Tibial nerve (tissue), 4 donors: ENCODE measurements around the gene PLAAT3. TPM values are rescaled to one million over a fixed set of nuclear protein-coding genes. Genes with fewer than 3 reads are reported as not detected.
"Not testable (repeated sequence)": the region's sequence is repeated elsewhere in the genome, so short reads cannot be mapped to it uniquely, and the experiment has no call there.

ENCODE experiments used
- DNase-seq, 2 donors: peaks; one replicate each; pipeline ENCODE4 v3.0.0-alpha.2; 2019; ENCODE audit warnings: low spot score in 2 of 2
- H3K27ac ChIP-seq, 4 donors: fragments of 200-600 bp; sonication (generic) in 3 of 4; one replicate each; pipeline ENCODE4 v1.5.1; 2017 to 2019; ENCODE audit warnings: mild to moderate bottlenecking in 1 of 4
- H3K27me3 ChIP-seq, 2 donors: fragments of 200-600 bp; sonication (generic) in 1 of 2; one replicate each; pipeline versions ENCODE4 v1.5.1 to v1.6.0; 2017 to 2019
- H3K36me3 ChIP-seq, 3 donors: fragments of 200-600 bp; sonication (generic); one replicate each; pipeline ENCODE4 v1.5.1; 2018 to 2019
- H3K4me1 ChIP-seq, 4 donors: fragments of 200-600 bp; sonication (generic) in 3 of 4; one replicate each; pipeline ENCODE4 v1.5.1; 2017 to 2019
- H3K4me3 ChIP-seq, 4 donors: fragments of 200-600 bp; sonication (generic) in 3 of 4; one replicate each; pipeline ENCODE4 v1.5.1; 2017 to 2019; ENCODE audit warnings: mild to moderate bottlenecking in 1 of 4, moderate library complexity in 1 of 4
- H3K9me3 ChIP-seq, 4 donors: fragments of 200-600 bp; sonication (generic) in 3 of 4; one replicate each; pipeline ENCODE4 v1.5.1; 2017 to 2019
- EP300 ChIP-seq, 2 donors: sonication (generic); formaldehyde crosslinking; IDR thresholded peaks; one replicate each; pipeline ENCODE4 v1.6.1; 2017; ENCODE audit warnings: antibody characterized with exemption in 2 of 2, mild to moderate bottlenecking in 1 of 2
- POLR2A ChIP-seq, 2 donors: fragments of 450-650 bp; IDR thresholded peaks; one replicate each; pipeline ENCODE4 v1.6.1; 2017; ENCODE audit warnings: antibody characterized with exemption in 2 of 2, mild to moderate bottlenecking in 2 of 2, moderate library complexity in 2 of 2
- WGBS, 2 donors: methylation state at CpG; one replicate each; pipeline ENCODE4 v1.1.5; 2018; 5-methylcytosine and 5-hydroxymethylcytosine counted together
- total RNA-seq, 4 donors: library from RNA; depleted of rRNA; stranded (reverse); fragments of >200 nt; gene quantifications; one replicate each; pipeline ENCODE4 v1.1.0, GENCODE V29; 2016
- TF ChIP-seq, protein P1 (sequence below), 5 experiments: fragments of 200-600 bp in 3 of 5; fragments of 450-650 bp in 2 of 5; sonication (generic) in 3 of 5; IDR thresholded peaks; one replicate each; pipeline ENCODE4 v1.5.1; 2016 to 2019; ENCODE audit warnings: antibody characterized with exemption in 5 of 5, mild to moderate bottlenecking in 3 of 5, moderate library complexity in 2 of 5

The PLAAT3 gene
- total RNA-seq, 4 donors from 2014 or later = 140 to 185 (median 157) TPM

DNA sequence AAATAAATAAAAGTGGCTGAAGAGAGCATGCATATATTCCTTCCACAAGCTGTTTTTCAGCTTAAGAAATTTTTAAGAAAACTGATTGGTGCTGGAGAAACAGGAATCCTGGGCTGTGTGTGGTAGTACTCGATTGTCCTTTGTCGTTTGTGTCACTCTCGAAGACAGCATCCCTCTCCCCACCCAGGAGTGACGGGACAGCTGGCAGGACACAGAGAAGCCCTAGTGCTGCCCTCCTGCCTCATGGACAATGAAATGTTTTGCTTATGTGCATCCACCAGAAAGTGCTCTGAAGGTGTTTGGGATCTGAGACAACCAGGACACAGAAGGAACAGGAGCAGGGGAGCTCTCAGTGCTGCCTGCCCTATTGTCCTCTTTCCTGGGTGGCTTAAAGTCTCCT is 64.8 kb downstream of the PLAAT3 start:
- DNase-seq = no peak
- Histone ChIP-seq H3K4me1 (peaks cover 0 to 11% (median 8%) of the 10 kb centered on the region in 4 donors), H3K9me3 (no peaks in the 10 kb centered on the region), H3K36me3 (peaks cover 0 to 38% (median 0%) of the 10 kb centered on the region in 3 donors), H3K27me3 (no peaks in the 10 kb centered on the region), H3K4me3 (no peak overlapping the region), H3K27ac (no peak overlapping the region)
- TF ChIP-seq EP300 (IDR thresholded peaks at IDR 0.05) (no peak), POLR2A (IDR thresholded peaks at IDR 0.05) (no peak)
- TF ChIP-seq, protein P1, sequence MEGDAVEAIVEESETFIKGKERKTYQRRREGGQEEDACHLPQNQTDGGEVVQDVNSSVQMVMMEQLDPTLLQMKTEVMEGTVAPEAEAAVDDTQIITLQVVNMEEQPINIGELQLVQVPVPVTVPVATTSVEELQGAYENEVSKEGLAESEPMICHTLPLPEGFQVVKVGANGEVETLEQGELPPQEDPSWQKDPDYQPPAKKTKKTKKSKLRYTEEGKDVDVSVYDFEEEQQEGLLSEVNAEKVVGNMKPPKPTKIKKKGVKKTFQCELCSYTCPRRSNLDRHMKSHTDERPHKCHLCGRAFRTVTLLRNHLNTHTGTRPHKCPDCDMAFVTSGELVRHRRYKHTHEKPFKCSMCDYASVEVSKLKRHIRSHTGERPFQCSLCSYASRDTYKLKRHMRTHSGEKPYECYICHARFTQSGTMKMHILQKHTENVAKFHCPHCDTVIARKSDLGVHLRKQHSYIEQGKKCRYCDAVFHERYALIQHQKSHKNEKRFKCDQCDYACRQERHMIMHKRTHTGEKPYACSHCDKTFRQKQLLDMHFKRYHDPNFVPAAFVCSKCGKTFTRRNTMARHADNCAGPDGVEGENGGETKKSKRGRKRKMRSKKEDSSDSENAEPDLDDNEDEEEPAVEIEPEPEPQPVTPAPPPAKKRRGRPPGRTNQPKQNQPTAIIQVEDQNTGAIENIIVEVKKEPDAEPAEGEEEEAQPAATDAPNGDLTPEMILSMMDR (IDR thresholded peaks at IDR 0.05) = no peak
- 40 to 54% methylated on average over 4 of the region's 4 CpGs for WGBS, 2 donors

DNA sequence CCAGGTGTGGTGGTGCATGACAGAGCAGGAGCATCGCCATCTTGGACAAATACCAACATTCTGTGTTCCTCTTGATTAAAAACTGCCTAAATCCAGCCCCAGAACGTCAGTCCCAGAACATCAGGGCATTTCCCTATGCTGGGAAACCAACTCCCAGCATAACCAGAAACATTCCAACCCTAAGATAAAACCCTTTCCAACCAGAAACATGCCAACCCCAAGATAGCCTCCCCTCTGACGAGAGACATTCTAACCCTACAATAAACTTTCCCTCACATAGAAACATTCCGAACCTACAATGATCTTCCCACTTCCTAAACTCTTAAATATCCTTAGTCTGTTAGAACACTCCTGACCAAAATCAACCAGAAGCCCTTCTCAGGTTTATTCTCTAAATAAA is 66.1 kb downstream of the PLAAT3 start:
- Histone ChIP-seq H3K27ac (no peak overlapping the region), H3K9me3 (no peaks in the 10 kb centered on the region), H3K27me3 (no peaks in the 10 kb centered on the region), H3K4me1 (peaks cover 0 to 5% (median 2%) of the 10 kb centered on the region in 4 donors), H3K36me3 (peaks cover 0 to 48% (median 0%) of the 10 kb centered on the region in 3 donors), H3K4me3 (no peak overlapping the region)
- TF ChIP-seq, protein P1 (IDR thresholded peaks at IDR 0.05) = no peak
- TF ChIP-seq EP300 (IDR thresholded peaks at IDR 0.05) = no peak
- no peak for TF ChIP-seq POLR2A (IDR thresholded peaks at IDR 0.05)
- 81 to 82% methylated on average over 4 of the region's 4 CpGs for WGBS, 2 donors
- DNase-seq = no peak

DNA sequence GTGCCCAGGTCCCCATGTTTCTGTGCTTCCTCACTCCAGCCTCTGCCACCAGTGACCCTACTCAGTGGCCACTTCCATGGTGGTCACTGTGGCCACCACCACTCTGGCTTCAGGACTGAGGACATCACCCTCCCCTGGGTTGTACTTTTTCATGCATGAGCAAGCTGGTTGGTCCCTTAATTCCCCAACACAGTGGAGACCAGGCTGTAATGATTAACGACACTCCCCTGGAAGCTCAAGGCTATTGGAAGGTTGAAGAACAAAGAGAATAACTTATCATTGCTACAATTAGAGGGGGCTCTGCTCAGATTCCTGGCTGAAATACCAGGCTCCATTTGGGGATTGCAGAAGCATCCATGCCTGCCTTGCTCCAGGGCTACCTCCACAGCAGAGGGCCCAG is 67.2 kb downstream of the PLAAT3 start:
- peaks cover 0 to 50% (median 0%) of the 10 kb centered on the region in 3 donors for H3K36me3 ChIP-seq
- TF ChIP-seq, protein P1 (IDR thresholded peaks at IDR 0.05) = no peak
- TF ChIP-seq EP300 (IDR thresholded peaks at IDR 0.05) (no peak), POLR2A (IDR thresholded peaks at IDR 0.05) (no peak)
- H3K9me3 ChIP-seq = no peaks in the 10 kb centered on the region
- WGBS, 2 donors = 69 to 80% methylated on average over 1 of the region's 1 CpG
- no peak for DNase-seq
- H3K4me3 ChIP-seq = no peak overlapping the region
- peaks cover 0 to 4% (median 0%) of the 10 kb centered on the region in 4 donors for H3K4me1 ChIP-seq
- no peak overlapping the region for H3K27ac ChIP-seq
- no peaks in the 10 kb centered on the region for H3K27me3 ChIP-seq

DNA sequence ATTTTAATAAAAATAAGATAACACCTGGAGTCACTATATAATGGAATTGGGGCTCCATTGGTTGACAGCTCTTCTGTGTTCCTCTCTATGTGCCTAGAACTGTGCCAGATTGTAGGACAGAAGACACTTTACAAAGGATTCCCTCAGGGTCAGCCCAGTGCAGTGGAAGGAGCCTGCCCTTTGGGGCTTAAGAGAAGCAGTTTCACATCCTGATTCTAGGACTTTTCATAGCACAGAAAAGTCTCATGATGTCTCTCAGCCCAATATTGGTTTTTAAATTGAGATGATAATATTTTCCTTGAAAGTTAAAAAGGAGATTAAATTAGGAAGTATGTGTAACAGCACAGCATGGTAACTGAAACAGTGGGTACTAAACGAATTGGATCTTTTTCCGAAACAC is 70.5 kb downstream of the PLAAT3 start:
- no peak overlapping the region for H3K27ac ChIP-seq
- H3K4me1 ChIP-seq = peaks cover 0 to 5% (median 2%) of the 10 kb centered on the region in 4 donors
- WGBS, 2 donors = 88 to 93% methylated on average over 2 of the region's 2 CpGs
- no peaks in the 10 kb centered on the region for H3K27me3 ChIP-seq
- no peak overlapping the region for H3K4me3 ChIP-seq
- H3K9me3 ChIP-seq = no peaks in the 10 kb centered on the region
- H3K36me3 ChIP-seq = peaks cover 0 to 50% (median 0%) of the 10 kb centered on the region in 3 donors
- TF ChIP-seq EP300 (IDR thresholded peaks at IDR 0.05) = no peak
- TF ChIP-seq POLR2A (IDR thresholded peaks at IDR 0.05) = no peak
- TF ChIP-seq, protein P1 (IDR thresholded peaks at IDR 0.05) = no peak
- DNase-seq = no peak

DNA sequence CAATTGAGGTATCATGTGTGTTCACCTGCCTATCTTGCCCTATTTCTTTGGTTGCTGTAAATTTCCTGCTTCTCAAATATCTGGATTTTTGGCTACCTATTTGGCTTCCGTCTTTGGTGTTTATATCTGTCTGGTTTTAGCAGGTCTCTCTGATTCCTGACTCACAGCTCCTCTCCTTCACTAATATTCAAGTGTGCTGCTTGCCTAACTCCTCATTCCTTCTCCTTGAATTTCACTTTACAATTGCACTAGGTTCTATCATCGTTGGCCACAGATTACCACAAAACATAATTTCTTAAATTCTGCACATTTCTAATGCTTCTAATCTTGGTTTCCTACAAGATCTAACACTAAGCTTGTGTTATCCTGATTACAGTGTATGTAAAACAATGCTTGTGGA is 71.7 kb downstream of the PLAAT3 start:
- not testable (repeated sequence) for H3K27me3 ChIP-seq, DNase-seq, H3K9me3 ChIP-seq, H3K4me3 ChIP-seq, H3K27ac ChIP-seq
- 78 to 80% methylated on average over 2 of the region's 2 CpGs for WGBS, 2 donors
- peaks cover 0 to 17% (median 13%) of the 10 kb centered on the region in 4 donors for H3K4me1 ChIP-seq
- peaks cover 0 to 43% (median 0%) of the 10 kb centered on the region in 3 donors for H3K36me3 ChIP-seq
